Neural cell (in vitro differentiated cells): ENCODE data around the gene PTPRF. TPM values are rescaled to one million over a fixed set of nuclear protein-coding genes. Genes with fewer than 3 reads are reported as not detected.

Source experiments
- H2AFZ ChIP-seq: fragments of 200-600, 300-800 bp; sonication (generic), shearing (Covaris generic); 2 replicates; pipeline ENCODE4 v1.6.0; 2014; ENCODE audit warnings: low read depth, mild to moderate bottlenecking, antibody characterized with exemption, low read length, moderate library complexity
- H3F3A ChIP-seq: fragments of 200-600 bp; shearing (Covaris generic); 2 replicates; pipeline ENCODE4 v1.6.1; 2016; ENCODE audit warnings: mild to moderate bottlenecking, moderate library complexity, mixed read lengths, antibody characterized with exemption, low read length; ENCODE audit not compliant: insufficient read depth, poor library complexity, severe bottlenecking
- H3K27ac ChIP-seq: fragments of 200-600, 300-800 bp; sonication (generic), shearing (Covaris generic); 2 replicates; pipeline ENCODE4 v1.5.1; 2014; ENCODE audit warnings: mild to moderate bottlenecking, low read length, moderate library complexity
- H3K27me3 ChIP-seq: fragments of 300-800, 200-600 bp; sonication (generic), shearing (Covaris generic); 2 replicates; pipeline ENCODE4 v1.6.0; 2014; ENCODE audit warnings: mild to moderate bottlenecking, low read depth, low read length, moderate library complexity; ENCODE audit not compliant: insufficient read depth
- H3K36me3 ChIP-seq: fragments of 300-800, 200-600 bp; sonication (generic), shearing (Covaris generic); 2 replicates; pipeline ENCODE4 v1.5.1; 2014; ENCODE audit warnings: mild to moderate bottlenecking, antibody characterized with exemption, low read length, moderate library complexity; ENCODE audit not compliant: insufficient read depth
- H3K4me2 ChIP-seq: fragments of 300-800, 200-600 bp; sonication (generic), shearing (Covaris generic); 2 replicates; pipeline ENCODE4 v1.6.0; 2014; ENCODE audit warnings: mild to moderate bottlenecking, low read length
- H3K4me3 ChIP-seq: fragments of 300-800, 200-600 bp; sonication (generic), shearing (Covaris generic); 2 replicates; pipeline ENCODE4 v1.5.1; 2014; ENCODE audit warnings: mild to moderate bottlenecking, low read length, moderate library complexity
- H3K79me2 ChIP-seq: fragments of 200-600 bp; shearing (Covaris generic); replicated peaks from 2 replicates; pipeline ENCODE4 v1.6.0; 2014; ENCODE audit warnings: mild to moderate bottlenecking, low read length, moderate library complexity; ENCODE audit not compliant: insufficient read depth
- H3K9ac ChIP-seq: fragments of 300-800, 200-600 bp; sonication (generic), shearing (Covaris generic); 2 replicates; pipeline ENCODE4 v1.6.1; 2016; ENCODE audit warnings: mild to moderate bottlenecking, low read length, mixed read lengths
- H3K9me2 ChIP-seq: fragments of 200-600 bp; shearing (Covaris generic); 2 replicates; pipeline ENCODE4 v1.6.1; 2016; ENCODE audit warnings: mild to moderate bottlenecking, low read length, mixed read lengths; ENCODE audit not compliant: insufficient read depth
- H3K9me3 ChIP-seq: fragments of 200-600, 300-800 bp; sonication (generic), shearing (Covaris generic); 2 replicates; pipeline ENCODE4 v1.6.1; 2016; ENCODE audit warnings: mild to moderate bottlenecking, mixed run types, low read length, moderate library complexity, mixed read lengths
- H4K20me1 ChIP-seq: fragments of 200-600 bp; shearing (Covaris generic); 2 replicates; pipeline ENCODE4 v1.6.1; 2016; ENCODE audit warnings: mild to moderate bottlenecking, mixed run types; ENCODE audit not compliant: insufficient read depth
- EP300 ChIP-seq: fragments of 450-650 bp; conservative IDR thresholded peaks from 2 replicates; pipeline ENCODE4 v1.6.1; 2014; ENCODE audit warnings: antibody characterized with exemption, mild to moderate bottlenecking, moderate library complexity; ENCODE audit not compliant: poor library complexity, severe bottlenecking
- EZH2 ChIP-seq: fragments of 200-600, 300-800 bp; shearing (Covaris generic), sonication (generic); IDR thresholded peaks from 2 replicates; pipeline ENCODE4 v1.6.1; 2014; ENCODE audit warnings: antibody characterized with exemption, low read length, borderline replicate concordance, mild to moderate bottlenecking; ENCODE audit not compliant: insufficient read depth, poor library complexity, severe bottlenecking
- MXI1 ChIP-seq: fragments of 450-650 bp; conservative IDR thresholded peaks from 2 replicates; pipeline ENCODE4 v1.6.1; 2014; ENCODE audit warnings: antibody characterized with exemption, mild to moderate bottlenecking; ENCODE audit not compliant: poor library complexity, severe bottlenecking
- POLR2AphosphoS5 ChIP-seq: IDR thresholded peaks from 2 replicates; pipeline ENCODE4 v1.6.1; 2012
- RAD21 ChIP-seq: fragments of 450-650 bp; conservative IDR thresholded peaks from 2 replicates; pipeline ENCODE4 v1.6.1; 2014; ENCODE audit warnings: antibody characterized with exemption, mild to moderate bottlenecking, moderate library complexity
- SMC3 ChIP-seq: fragments of 450-650 bp; conservative IDR thresholded peaks from 2 replicates; pipeline ENCODE4 v1.6.1; 2014; ENCODE audit warnings: antibody characterized with exemption, mild to moderate bottlenecking, moderate library complexity; ENCODE audit not compliant: poor library complexity
- TAF1 ChIP-seq: IDR thresholded peaks from 2 replicates; pipeline ENCODE4 v1.6.1; 2012; ENCODE audit warnings: low read depth
- polyA plus RNA-seq: library from polyadenylated mRNA; depleted of rRNA; stranded (reverse); fragments of >200 nt; gene quantifications from 2 replicates; pipeline ENCODE4 v1.2.3, GENCODE V29; 2014
- TF ChIP-seq, protein P1 (sequence below): IDR thresholded peaks from 2 replicates; pipeline ENCODE4 v1.6.1; 2012; ENCODE audit warnings: borderline replicate concordance
- TF ChIP-seq, protein P2 (sequence below): fragments of 450-650 bp; IDR thresholded peaks from 2 replicates; pipeline ENCODE4 v1.5.1; 2014; ENCODE audit warnings: antibody characterized with exemption, mild to moderate bottlenecking, moderate library complexity; ENCODE audit not compliant: poor library complexity, severe bottlenecking

The PTPRF gene
- polyA plus RNA-seq, 1 donor from 2014 or later, result 66.6 TPM

DNA sequence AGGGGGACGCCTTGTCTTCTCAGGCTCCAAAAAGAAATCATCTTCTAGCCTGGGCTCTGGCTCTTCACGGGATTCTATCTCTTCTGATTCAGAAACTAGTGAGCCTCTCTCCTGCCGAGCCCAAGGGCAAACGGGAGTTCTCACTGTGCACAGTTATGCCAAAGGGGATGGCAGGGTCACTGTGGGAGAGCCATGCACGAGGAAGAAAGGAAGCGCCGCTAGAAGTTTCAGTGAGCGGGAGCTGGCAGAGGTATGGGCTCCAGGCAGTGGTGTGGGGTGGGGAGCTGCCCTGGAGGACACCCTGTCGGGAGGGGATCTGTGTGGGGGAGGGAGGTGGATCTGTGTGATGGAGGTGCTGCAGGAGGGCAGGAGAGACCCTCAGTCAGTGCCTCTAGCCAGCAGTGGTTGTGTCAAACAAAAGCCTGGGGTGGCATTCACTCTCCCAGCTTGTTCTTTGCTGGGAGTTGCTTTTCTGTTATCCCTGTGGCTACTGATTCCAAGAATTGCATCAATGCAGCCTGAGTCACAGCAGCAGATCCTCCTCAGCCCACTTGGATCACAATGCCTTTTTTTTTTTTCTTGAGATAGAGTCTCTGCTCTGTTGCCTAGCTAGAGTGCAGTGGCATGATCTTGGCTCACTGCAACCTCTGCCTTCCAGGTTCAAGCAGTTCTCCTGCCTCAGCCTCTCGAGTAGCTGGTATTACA is 141.1 kb downstream of the PTPRF start:
- Histone ChIP-seq H3K4me3 (no peak overlapping the region), H4K20me1 (no peaks in the 10 kb centered on the region), H2AFZ (no peak overlapping the region), H3K9ac (no peak overlapping the region), H3F3A (no peaks in the 10 kb centered on the region), H3K4me2 (no peak overlapping the region), H3K27ac (no peak overlapping the region), H3K36me3 (no peaks in the 10 kb centered on the region), H3K9me3 (no peaks in the 10 kb centered on the region), H3K27me3 (no peaks in the 10 kb centered on the region), H3K9me2 (no peaks in the 10 kb centered on the region), H3K79me2 (no peaks in the 10 kb centered on the region)
- no peak for TF ChIP-seq SMC3
- TF ChIP-seq EZH2, result no peak
- TF ChIP-seq, protein P1, sequence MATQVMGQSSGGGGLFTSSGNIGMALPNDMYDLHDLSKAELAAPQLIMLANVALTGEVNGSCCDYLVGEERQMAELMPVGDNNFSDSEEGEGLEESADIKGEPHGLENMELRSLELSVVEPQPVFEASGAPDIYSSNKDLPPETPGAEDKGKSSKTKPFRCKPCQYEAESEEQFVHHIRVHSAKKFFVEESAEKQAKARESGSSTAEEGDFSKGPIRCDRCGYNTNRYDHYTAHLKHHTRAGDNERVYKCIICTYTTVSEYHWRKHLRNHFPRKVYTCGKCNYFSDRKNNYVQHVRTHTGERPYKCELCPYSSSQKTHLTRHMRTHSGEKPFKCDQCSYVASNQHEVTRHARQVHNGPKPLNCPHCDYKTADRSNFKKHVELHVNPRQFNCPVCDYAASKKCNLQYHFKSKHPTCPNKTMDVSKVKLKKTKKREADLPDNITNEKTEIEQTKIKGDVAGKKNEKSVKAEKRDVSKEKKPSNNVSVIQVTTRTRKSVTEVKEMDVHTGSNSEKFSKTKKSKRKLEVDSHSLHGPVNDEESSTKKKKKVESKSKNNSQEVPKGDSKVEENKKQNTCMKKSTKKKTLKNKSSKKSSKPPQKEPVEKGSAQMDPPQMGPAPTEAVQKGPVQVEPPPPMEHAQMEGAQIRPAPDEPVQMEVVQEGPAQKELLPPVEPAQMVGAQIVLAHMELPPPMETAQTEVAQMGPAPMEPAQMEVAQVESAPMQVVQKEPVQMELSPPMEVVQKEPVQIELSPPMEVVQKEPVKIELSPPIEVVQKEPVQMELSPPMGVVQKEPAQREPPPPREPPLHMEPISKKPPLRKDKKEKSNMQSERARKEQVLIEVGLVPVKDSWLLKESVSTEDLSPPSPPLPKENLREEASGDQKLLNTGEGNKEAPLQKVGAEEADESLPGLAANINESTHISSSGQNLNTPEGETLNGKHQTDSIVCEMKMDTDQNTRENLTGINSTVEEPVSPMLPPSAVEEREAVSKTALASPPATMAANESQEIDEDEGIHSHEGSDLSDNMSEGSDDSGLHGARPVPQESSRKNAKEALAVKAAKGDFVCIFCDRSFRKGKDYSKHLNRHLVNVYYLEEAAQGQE, result no peak
- no peak for TF ChIP-seq MXI1
- no peak for TF ChIP-seq RAD21
- TF ChIP-seq POLR2AphosphoS5, result no peak
- no peak for TF ChIP-seq EP300
- TF ChIP-seq TAF1, result no peak
- TF ChIP-seq, protein P2, sequence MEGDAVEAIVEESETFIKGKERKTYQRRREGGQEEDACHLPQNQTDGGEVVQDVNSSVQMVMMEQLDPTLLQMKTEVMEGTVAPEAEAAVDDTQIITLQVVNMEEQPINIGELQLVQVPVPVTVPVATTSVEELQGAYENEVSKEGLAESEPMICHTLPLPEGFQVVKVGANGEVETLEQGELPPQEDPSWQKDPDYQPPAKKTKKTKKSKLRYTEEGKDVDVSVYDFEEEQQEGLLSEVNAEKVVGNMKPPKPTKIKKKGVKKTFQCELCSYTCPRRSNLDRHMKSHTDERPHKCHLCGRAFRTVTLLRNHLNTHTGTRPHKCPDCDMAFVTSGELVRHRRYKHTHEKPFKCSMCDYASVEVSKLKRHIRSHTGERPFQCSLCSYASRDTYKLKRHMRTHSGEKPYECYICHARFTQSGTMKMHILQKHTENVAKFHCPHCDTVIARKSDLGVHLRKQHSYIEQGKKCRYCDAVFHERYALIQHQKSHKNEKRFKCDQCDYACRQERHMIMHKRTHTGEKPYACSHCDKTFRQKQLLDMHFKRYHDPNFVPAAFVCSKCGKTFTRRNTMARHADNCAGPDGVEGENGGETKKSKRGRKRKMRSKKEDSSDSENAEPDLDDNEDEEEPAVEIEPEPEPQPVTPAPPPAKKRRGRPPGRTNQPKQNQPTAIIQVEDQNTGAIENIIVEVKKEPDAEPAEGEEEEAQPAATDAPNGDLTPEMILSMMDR, result no peak

DNA sequence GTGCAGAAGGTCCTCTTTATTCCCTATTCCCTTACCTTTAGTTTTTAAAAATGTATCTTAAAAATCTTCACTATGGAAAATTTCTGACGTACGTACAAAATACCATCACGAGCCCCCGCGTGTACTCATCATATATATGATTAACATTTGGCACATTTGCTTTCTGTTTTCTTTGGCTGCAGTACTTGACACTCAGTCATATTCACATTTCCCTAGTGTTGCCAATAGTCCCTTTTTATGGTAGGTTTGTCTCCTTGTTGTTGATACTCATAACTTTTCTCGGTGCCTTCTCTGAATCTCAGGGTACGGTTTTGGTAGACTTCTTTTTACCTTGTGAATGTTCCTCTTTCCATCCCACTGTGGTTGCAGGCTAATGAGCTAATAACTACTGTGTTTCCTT is 142.6 kb downstream of the PTPRF start:
- Histone ChIP-seq H3K9me2 (no peaks in the 10 kb centered on the region), H2AFZ (no peak overlapping the region), H3F3A (no peaks in the 10 kb centered on the region), H3K27ac (no peak overlapping the region), H3K79me2 (no peaks in the 10 kb centered on the region), H3K36me3 (no peaks in the 10 kb centered on the region), H3K9ac (no peak overlapping the region), H3K4me3 (no peak overlapping the region), H3K4me2 (no peak overlapping the region), H3K9me3 (no peaks in the 10 kb centered on the region), H3K27me3 (no peaks in the 10 kb centered on the region), H4K20me1 (no peaks in the 10 kb centered on the region)
- TF ChIP-seq, protein P2, result no peak
- TF ChIP-seq MXI1, result no peak
- TF ChIP-seq TAF1, result no peak
- no peak for TF ChIP-seq EP300

Other genes starting within 250 kb of the PTPRF start
- gene C1orf210, start 245.3 kb upstream of the PTPRF start, polyA plus RNA-seq, result not detected in 2 replicates
- gene TIE1, start 229.9 kb upstream of the PTPRF start, polyA plus RNA-seq, result not detected in 2 replicates
- gene MPL, start 193.1 kb upstream of the PTPRF start, polyA plus RNA-seq, result not detected in 2 replicates
- gene CDC20, start 171.9 kb upstream of the PTPRF start, polyA plus RNA-seq, result 2.8 and 5.7 TPM in 2 replicates
- 11.9 and 12.9 TPM in 2 replicates for gene ELOVL1, start 162.9 kb upstream of the PTPRF start, polyA plus RNA-seq
- 59.2 and 72.7 TPM in 2 replicates for gene MED8, start 141.1 kb upstream of the PTPRF start, polyA plus RNA-seq
- 6.6 and 6.7 TPM in 2 replicates for gene SZT2, start 141.0 kb upstream of the PTPRF start, polyA plus RNA-seq
- gene HYI, start 77.0 kb upstream of the PTPRF start, polyA plus RNA-seq, result 14.8 and 20.2 TPM in 2 replicates
- gene KDM4A, start 119.3 kb downstream of the PTPRF start, polyA plus RNA-seq, result 56.0 and 59.4 TPM in 2 replicates
- 36.8 and 37.8 TPM in 2 replicates for gene ST3GAL3, start 176.7 kb downstream of the PTPRF start, polyA plus RNA-seq